GM23338 (cell line): ENCODE measurements around the gene COX6B1. TPM values are rescaled to one million over a fixed set of nuclear protein-coding genes. Genes with fewer than 3 reads are reported as not detected.
A peak's percentile ranks its signal among the peaks of the same experiment; 100 is the strongest.

Experiments
- ATAC-seq: fragments of 200-7000 bp; cut with Tn5 transposase; 3 replicates; pipeline ENCODE4 v1.9.1; 2020
- DNase-seq: peaks from one replicate; pipeline ENCODE4 v3.0.0-alpha.2; 2015; ENCODE audit warnings: low spot score
- H2AFZ ChIP-seq: fragments of 200-600 bp; sonication (generic); 2 replicates; pipeline ENCODE4 v1.8.0; 2016; ENCODE audit warnings: antibody characterized with exemption, mild to moderate bottlenecking, moderate library complexity
- H3F3A ChIP-seq: fragments of 200-600 bp; sonication (generic); replicated peaks from 2 replicates; pipeline ENCODE4 v1.8.0; 2017; ENCODE audit warnings: antibody characterized with exemption, mixed run types, low read depth
- H3K27ac ChIP-seq: fragments of 200-600 bp; sonication (generic); 2 replicates; pipeline ENCODE4 v1.6.1; 2016; ENCODE audit warnings: low read depth
- H3K27me3 ChIP-seq: fragments of 200-600 bp; sonication (generic); 2 replicates; pipeline ENCODE4 v1.8.0; 2016; ENCODE audit warnings: mild to moderate bottlenecking, mixed run types, moderate library complexity; ENCODE audit not compliant: insufficient read depth
- H3K36me3 ChIP-seq: fragments of 200-600 bp; sonication (generic); 2 replicates; pipeline ENCODE4 v1.8.0; 2016; ENCODE audit warnings: mild to moderate bottlenecking; ENCODE audit not compliant: insufficient read depth
- H3K4me1 ChIP-seq: fragments of 200-600 bp; sonication (generic); 2 replicates; pipeline ENCODE4 v1.8.0; 2016; ENCODE audit warnings: mild to moderate bottlenecking, moderate library complexity; ENCODE audit not compliant: insufficient read depth
- H3K4me2 ChIP-seq: fragments of 200-600 bp; sonication (generic); 2 replicates; pipeline ENCODE4 v1.7.1; 2017; ENCODE audit warnings: mixed run types
- H3K4me3 ChIP-seq: fragments of 200-600 bp; sonication (generic); 2 replicates; pipeline ENCODE4 v1.6.1; 2016; ENCODE audit warnings: mixed run types
- H3K79me2 ChIP-seq: fragments of 200-600 bp; sonication (generic); replicated peaks from 2 replicates; pipeline ENCODE4 v1.8.0; 2017; ENCODE audit warnings: mild to moderate bottlenecking; ENCODE audit not compliant: insufficient read depth
- H3K9me2 ChIP-seq: fragments of 200-600 bp; sonication (generic); 2 replicates; pipeline ENCODE4 v1.8.0; 2017; ENCODE audit not compliant: insufficient read depth
- H4K20me1 ChIP-seq: fragments of 200-600 bp; sonication (generic); replicated peaks from 2 replicates; pipeline ENCODE4 v1.8.0; 2017; ENCODE audit warnings: mild to moderate bottlenecking; ENCODE audit not compliant: insufficient read depth
- H3K27ac Mint-ChIP-seq: 2 replicates; pipeline ENCODE4 v1.8.0; 2020; ENCODE audit warnings: inconsistent platforms, mild to moderate bottlenecking, moderate library complexity, mixed read lengths
- H3K27me3 Mint-ChIP-seq: 3 replicates; pipeline ENCODE4 v1.8.0; 2022; ENCODE audit warnings: low read depth, mild to moderate bottlenecking, moderate library complexity, mixed read lengths, inconsistent platforms; ENCODE audit not compliant: insufficient read depth, poor library complexity
- H3K36me3 Mint-ChIP-seq: 3 replicates; pipeline ENCODE4 v1.8.0; 2021; ENCODE audit warnings: low read depth, mild to moderate bottlenecking, inconsistent platforms, moderate library complexity, mixed read lengths
- H3K4me1 Mint-ChIP-seq: 3 replicates; pipeline ENCODE4 v1.8.0; 2020; ENCODE audit warnings: mild to moderate bottlenecking, inconsistent platforms, mixed read lengths
- H3K4me3 Mint-ChIP-seq: 3 replicates; pipeline ENCODE4 v1.8.0; 2021; ENCODE audit warnings: moderate library complexity, mild to moderate bottlenecking, inconsistent platforms, mixed read lengths
- H3K9me3 Mint-ChIP-seq: 3 replicates; pipeline ENCODE4 v1.8.0; 2020; ENCODE audit warnings: moderate library complexity, mild to moderate bottlenecking, inconsistent platforms, mixed read lengths
- CREB1 ChIP-seq: fragments of 250-450 bp; sonication (Bioruptor Pico); IDR thresholded peaks from 2 replicates; pipeline ENCODE4 v1.5.0; 2020; ENCODE audit warnings: low read depth, mild to moderate bottlenecking, moderate library complexity
- EZH2 ChIP-seq: fragments of 200-600 bp; sonication (generic); IDR thresholded peaks from one replicate; pipeline ENCODE4 v1.8.0; 2017; ENCODE audit warnings: antibody characterized with exemption, mild to moderate bottlenecking, low read depth; ENCODE audit not compliant: unreplicated experiment
- EZH2phosphoT487 ChIP-seq: fragments of 200-600 bp; sonication (generic); IDR thresholded peaks from one replicate; pipeline ENCODE4 v1.8.1; 2018; ENCODE audit warnings: antibody characterized with exemption; ENCODE audit not compliant: unreplicated experiment
- JUNB ChIP-seq: IDR thresholded peaks from one replicate; pipeline ENCODE4 v1.6.1; 2016; ENCODE audit warnings: antibody characterized with exemption; ENCODE audit not compliant: unreplicated experiment
- NANOG ChIP-seq: IDR thresholded peaks from 2 replicates; pipeline ENCODE4 v1.6.1; 2016; ENCODE audit warnings: antibody characterized with exemption, borderline replicate concordance
- POLR2AphosphoS5 ChIP-seq: IDR thresholded peaks from 2 replicates; pipeline ENCODE4 v1.6.1; 2016; ENCODE audit warnings: antibody characterized with exemption, low read depth
- STAT1 ChIP-seq: IDR thresholded peaks from one replicate; pipeline ENCODE4 v1.6.1; 2016; ENCODE audit warnings: antibody characterized with exemption; ENCODE audit not compliant: unreplicated experiment
- ZNF114 ChIP-seq: fragments of 250-450 bp; sonication (Bioruptor Pico); IDR thresholded peaks from 2 replicates; pipeline ENCODE4 v1.5.0; 2020; ENCODE audit warnings: mild to moderate bottlenecking, moderate library complexity
- ZNF331 ChIP-seq: fragments of 250-450 bp; sonication (Bioruptor Pico); IDR thresholded peaks from 2 replicates; pipeline ENCODE4 v1.5.0; 2020; ENCODE audit warnings: low read depth, mild to moderate bottlenecking, moderate library complexity
- polyA plus RNA-seq: library from polyadenylated mRNA; unstranded; fragments of >200 nt; fragmentation: Nextera tagmentation; extraction: Ambion mirVana; gene quantifications from 2 replicates; pipeline ENCODE4 v1.2.1, GENCODE V29; 2016
- total RNA-seq: library from RNA; depleted of rRNA; stranded (reverse); fragments of >200 nt; shearing (Covaris generic); gene quantifications from 2 replicates; pipeline ENCODE4 v1.2.3, GENCODE V29; 2014
- TF ChIP-seq, protein P1 (sequence below), 2 experiments: fragments of 200-600 bp in 1 of 2; sonication (generic) in 1 of 2; conservative IDR thresholded peaks; 2 replicates each; pipeline versions ENCODE4 v1.5.1 to v1.6.1; 2016 to 2017; ENCODE audit warnings: antibody characterized with exemption in 2 of 2, low read depth in 2 of 2, mild to moderate bottlenecking in 2 of 2, moderate library complexity in 1 of 2
- TF ChIP-seq, protein P2 (sequence below): IDR thresholded peaks from 2 replicates; pipeline ENCODE4 v1.6.1; 2016; ENCODE audit warnings: antibody characterized with exemption

COX6B1 gene
- total and polyA plus RNA-seq, 2 experiments from 2014 or later, result 564 to 1,532 TPM

DNA sequence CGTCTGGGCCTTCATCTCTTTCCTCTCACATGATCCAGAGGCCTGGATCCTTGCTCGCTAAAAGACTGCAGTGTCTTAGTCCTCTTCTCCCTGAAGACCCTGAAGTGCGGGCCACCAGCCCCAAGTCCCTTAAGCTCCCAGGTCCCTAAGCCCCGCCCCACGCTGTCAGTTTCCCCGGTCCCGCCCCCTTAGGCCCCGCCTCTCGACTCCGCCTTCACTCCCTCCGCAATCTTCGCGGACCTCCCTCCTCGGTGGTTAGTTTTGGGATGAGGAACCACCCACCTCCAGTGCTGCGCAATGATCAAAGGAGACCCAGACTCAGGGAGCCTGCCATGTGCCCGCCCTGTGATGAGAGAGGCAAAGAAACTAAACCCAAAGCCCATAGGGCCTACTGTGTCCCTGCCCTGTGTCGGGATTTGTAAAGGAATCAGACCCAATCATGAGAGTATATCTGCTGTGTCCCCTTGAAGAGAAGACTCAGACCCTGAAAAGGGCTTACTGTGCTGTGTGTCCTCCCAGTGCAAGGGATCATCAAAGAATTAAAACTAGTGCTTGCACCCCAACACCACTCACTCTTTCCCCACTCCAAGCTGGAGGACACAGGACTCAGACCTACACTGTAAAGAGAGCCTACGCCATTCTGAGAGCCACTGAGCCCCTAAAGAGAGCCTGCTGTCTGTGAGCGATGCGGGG is 3.0 kb upstream of the COX6B1 start:
- Histone ChIP-seq H3K79me2 (peaks cover 18% of the 10 kb centered on the region), H3K4me1 (peaks cover 26% of the 10 kb centered on the region), H3K4me3 (peak overlapping the region; percentile 78), H3K27ac (no peak overlapping the region), H3K4me2 (peak overlapping the region; percentile 95), H3K9me2 (no peaks in the 10 kb centered on the region), H4K20me1 (no peaks in the 10 kb centered on the region), H2AFZ (peak overlapping the region; percentile 93), H3K27me3 (peaks cover 27% of the 10 kb centered on the region; the same call in 1 of the 2 replicates), H3F3A (0 out of 2 replicates have a peak, but pooled peaks cover 8% of the 10 kb centered on the region), H3K36me3 (no peaks in the 10 kb centered on the region)
- H3K27me3 Mint-ChIP-seq, result peaks cover 28% of the 10 kb centered on the region
- peak; percentile 19 for ATAC-seq
- no peaks in the 10 kb centered on the region for H3K9me3 Mint-ChIP-seq
- peak; percentile 97 for DNase-seq
- H3K4me1 Mint-ChIP-seq, result peaks cover 29% of the 10 kb centered on the region
- no peaks in the 10 kb centered on the region; the same call in 2 of the 3 replicates for H3K36me3 Mint-ChIP-seq
- TF ChIP-seq POLR2AphosphoS5 (peak; percentile 69), JUNB (no peak)
- TF ChIP-seq, protein P1, sequence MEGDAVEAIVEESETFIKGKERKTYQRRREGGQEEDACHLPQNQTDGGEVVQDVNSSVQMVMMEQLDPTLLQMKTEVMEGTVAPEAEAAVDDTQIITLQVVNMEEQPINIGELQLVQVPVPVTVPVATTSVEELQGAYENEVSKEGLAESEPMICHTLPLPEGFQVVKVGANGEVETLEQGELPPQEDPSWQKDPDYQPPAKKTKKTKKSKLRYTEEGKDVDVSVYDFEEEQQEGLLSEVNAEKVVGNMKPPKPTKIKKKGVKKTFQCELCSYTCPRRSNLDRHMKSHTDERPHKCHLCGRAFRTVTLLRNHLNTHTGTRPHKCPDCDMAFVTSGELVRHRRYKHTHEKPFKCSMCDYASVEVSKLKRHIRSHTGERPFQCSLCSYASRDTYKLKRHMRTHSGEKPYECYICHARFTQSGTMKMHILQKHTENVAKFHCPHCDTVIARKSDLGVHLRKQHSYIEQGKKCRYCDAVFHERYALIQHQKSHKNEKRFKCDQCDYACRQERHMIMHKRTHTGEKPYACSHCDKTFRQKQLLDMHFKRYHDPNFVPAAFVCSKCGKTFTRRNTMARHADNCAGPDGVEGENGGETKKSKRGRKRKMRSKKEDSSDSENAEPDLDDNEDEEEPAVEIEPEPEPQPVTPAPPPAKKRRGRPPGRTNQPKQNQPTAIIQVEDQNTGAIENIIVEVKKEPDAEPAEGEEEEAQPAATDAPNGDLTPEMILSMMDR (conservative IDR thresholded peaks at IDR 0.05; ENCODE audit: low read depth in 2 of 2), result no peak
- H3K4me3 Mint-ChIP-seq, result peak overlapping the region; percentile 83
- H3K27ac Mint-ChIP-seq, result peak overlapping the region; percentile 61; the same call in 1 of the 2 replicates

DNA sequence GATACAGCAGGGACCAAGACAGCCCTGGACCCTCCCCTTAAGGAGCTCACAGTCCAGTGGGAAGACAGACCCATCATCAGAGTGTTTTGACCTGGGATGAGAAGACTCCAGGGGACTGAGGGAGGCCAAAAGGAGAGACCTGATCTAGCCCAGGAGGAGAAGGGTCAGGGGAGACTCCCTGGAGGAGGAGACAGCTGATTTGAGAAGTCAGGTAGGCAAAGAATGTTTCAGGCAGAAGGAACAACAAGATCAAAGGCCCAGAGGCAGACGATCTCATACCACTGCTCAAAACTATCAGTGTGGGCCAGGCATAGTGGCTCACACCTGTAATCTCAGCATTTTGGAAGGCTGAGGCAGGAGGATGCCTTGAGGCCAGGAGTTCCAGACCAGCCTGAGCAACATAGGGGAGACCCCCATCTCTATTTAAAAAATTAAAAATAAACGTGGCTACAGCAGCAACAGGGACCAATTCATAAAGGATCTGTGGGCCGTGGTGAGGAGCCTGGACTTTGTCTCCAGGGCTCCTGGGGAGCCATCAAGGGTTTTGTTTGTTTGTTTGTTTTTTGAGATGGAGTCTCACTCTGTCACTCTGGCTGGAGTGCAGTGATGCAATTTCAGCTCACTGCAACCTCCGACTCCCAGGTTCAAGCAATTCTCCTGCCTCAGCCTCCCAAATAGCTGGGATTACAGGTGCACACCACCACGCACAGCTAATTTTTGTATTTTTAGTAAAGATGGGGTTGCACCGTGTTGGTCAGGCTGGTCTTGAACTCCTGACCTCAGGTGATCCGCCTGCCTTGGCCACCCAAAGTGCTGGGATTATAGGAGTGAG is 2.2 kb upstream of the COX6B1 start:
- Histone ChIP-seq H2AFZ (peak overlapping the region; percentile 81; the same call in 1 of the 2 replicates), H3K9me2 (no peaks in the 10 kb centered on the region), H3K4me3 (peak overlapping the region; percentile 78), H3F3A (0 out of 2 replicates have a peak, but pooled peaks cover 12% of the 10 kb centered on the region), H4K20me1 (peaks cover 3% of the 10 kb centered on the region; the same call in 1 of the 2 replicates), H3K27me3 (peaks cover 27% of the 10 kb centered on the region; the same call in 1 of the 2 replicates), H3K27ac (no peak overlapping the region), H3K79me2 (peaks cover 21% of the 10 kb centered on the region), H3K4me2 (peak overlapping the region; percentile 95), H3K36me3 (no peaks in the 10 kb centered on the region), H3K4me1 (peaks cover 24% of the 10 kb centered on the region)
- peak overlapping the region; percentile 83; the same call in 1 of the 3 replicates for H3K4me3 Mint-ChIP-seq
- no peaks in the 10 kb centered on the region for H3K9me3 Mint-ChIP-seq
- no peak for ATAC-seq
- DNase-seq, result peak; percentile 29
- peaks cover 30% of the 10 kb centered on the region for H3K27me3 Mint-ChIP-seq
- no peak overlapping the region for H3K27ac Mint-ChIP-seq
- peaks cover 29% of the 10 kb centered on the region for H3K4me1 Mint-ChIP-seq
- H3K36me3 Mint-ChIP-seq, result peaks cover 1% of the 10 kb centered on the region
- TF ChIP-seq CREB1 (CRISPR knock-in tag) (no peak), ZNF114 (CRISPR knock-in tag) (no peak), NANOG (no peak), EZH2phosphoT487 (no peak), EZH2 (no peak), ZNF331 (CRISPR knock-in tag) (no peak), STAT1 (no peak), POLR2AphosphoS5 (no peak), JUNB (no peak)
- TF ChIP-seq, protein P2, sequence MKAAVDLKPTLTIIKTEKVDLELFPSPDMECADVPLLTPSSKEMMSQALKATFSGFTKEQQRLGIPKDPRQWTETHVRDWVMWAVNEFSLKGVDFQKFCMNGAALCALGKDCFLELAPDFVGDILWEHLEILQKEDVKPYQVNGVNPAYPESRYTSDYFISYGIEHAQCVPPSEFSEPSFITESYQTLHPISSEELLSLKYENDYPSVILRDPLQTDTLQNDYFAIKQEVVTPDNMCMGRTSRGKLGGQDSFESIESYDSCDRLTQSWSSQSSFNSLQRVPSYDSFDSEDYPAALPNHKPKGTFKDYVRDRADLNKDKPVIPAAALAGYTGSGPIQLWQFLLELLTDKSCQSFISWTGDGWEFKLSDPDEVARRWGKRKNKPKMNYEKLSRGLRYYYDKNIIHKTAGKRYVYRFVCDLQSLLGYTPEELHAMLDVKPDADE, result no peak
